Measurements from ENCODE around the gene USP20.

Gene USP20

DNA sequence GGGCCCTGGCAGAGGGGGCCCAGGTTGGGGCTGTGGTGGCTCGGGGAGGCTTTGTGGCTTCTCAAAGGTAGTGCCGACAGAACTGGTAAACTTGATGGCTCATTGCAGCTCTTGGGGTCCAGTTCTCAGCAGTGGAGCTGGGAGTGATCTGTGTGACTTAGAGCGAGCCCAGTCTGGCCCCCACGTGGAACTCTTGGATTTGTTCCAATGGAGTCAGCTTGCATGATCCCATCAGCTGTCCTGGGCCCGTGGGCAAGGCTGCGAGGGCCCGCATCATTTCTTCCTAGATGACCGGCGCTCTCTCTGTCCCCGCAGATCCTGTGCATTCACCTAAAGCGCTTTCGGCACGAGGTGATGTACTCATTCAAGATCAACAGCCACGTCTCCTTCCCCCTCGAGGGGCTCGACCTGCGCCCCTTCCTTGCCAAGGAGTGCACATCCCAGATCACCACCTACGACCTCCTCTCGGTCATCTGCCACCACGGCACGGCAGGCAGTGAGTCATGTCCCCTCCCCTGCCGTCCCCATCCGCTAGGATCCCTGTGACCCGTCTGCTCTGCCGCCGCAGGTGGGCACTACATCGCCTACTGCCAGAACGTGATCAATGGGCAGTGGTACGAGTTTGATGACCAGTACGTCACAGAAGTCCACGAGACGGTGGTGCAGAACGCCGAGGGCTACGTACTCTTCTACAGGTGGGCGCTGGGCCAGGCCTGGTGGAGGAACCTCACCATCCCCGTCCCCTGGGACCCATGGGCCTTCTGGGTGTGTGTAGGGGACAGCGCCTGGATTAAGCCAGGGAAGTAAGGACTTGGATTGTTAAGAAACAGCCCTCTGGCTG, 39.2 kb downstream of the USP20 start:
- in situ Hi-C loops (cut with MboI; ENCODE audit: low sequenced_read_pairs) = loop anchor here (25.0 kb wide), 1 partner anchor 363 kb away; no protein-coding TSS in a partner anchor

DNA sequence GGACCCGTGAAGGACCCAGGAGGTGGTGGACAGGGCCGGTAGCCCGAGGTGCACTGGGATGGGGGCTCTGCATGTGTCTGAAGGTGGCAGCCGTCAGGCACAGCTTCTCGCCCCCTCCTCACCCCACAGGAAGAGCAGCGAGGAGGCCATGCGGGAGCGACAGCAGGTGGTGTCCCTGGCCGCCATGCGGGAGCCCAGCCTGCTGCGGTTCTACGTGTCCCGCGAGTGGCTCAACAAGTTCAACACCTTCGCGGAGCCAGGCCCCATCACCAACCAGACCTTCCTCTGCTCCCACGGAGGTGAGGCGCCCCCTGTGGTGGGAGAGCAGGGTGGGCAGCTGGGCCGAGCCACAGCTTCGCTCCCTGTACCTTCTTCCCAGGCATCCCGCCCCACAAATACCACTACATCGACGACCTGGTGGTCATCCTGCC, 39.9 kb downstream of the USP20 start:
- in situ Hi-C loops (cut with MboI; ENCODE audit: low sequenced_read_pairs) = loop anchor here (25.0 kb wide), 1 partner anchor 362 kb away; no protein-coding TSS in a partner anchor

DNA sequence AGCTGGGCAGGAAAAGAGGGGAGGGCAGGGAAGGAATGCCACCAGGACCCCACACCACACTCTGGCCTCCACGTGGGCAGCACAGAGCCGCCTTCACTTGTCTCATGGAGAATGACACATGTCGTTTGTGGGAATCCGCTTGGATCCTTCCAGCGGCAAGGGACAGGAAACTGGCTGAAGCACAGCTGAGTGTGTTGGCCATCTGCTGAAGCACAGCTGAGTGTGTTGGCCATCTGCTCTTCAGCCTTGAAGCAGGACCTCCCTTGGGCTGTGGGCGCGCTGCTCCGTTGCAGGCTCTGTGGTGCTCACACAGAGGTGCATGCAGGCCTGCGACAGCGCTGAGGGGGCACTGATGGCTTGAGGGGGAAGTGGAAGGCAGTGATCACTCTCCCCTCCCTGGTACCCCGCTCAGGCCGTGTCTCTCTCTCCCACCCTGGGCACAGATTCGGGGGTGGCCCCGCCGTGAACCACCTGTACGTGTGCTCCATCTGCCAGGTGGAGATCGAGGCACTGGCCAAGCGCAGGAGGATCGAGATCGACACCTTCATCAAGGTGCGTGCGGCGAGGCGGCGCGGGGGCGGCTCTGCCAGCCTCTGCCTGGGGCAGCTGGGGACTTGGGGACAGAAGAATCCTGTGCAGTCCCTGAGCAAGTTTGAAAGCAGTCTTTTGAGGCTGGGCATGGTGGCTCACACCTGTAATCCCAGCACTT, 40.6 kb downstream of the USP20 start:
- in situ Hi-C loops (cut with MboI; ENCODE audit: low sequenced_read_pairs) = loop anchor here (25.0 kb wide), 1 partner anchor 361 kb away; no protein-coding TSS in a partner anchor

DNA sequence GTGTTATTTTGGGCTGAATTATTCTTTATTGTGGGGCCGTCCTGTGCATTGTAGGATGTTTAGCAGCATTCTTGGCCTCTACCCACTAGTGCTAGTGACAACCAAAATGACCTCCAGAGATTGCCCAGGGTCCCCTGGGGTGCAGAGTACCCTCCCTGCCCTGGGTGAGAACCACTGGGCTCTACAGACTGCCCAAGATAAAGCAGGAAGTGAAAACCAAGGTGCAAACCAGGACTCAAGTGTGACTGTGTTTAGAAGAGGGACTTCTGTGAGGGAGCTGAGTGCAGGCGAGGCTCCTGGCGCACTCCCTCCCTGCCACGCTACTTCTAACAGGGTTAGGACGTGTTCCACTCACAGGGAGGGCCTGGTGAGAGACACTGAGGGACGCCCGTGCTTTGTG, 41.6 kb downstream of the USP20 start:
- in situ Hi-C loops (cut with MboI; ENCODE audit: low sequenced_read_pairs) = loop anchor here (25.0 kb wide), 1 partner anchor 360 kb away; no protein-coding TSS in a partner anchor

DNA sequence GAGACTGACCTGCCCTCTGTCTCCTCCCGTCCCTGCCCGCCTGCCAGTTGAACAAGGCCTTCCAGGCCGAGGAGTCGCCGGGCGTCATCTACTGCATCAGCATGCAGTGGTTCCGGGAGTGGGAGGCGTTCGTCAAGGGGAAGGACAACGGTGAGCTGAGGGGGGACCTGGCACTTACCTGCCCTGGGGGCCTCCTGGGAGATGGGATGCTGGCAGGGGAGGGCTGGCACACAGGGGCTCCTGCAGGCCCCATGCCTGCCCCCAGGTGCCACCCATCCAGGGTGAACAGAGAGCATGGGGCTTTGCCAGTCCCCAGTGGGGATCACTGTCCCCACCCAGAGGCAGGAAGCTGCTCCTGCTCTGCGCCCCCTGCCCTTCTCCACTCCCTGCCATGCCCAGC, 43.0 kb downstream of the USP20 start:
- in situ Hi-C loops (cut with MboI; ENCODE audit: low sequenced_read_pairs) = loop anchor here (25.0 kb wide), 1 partner anchor 359 kb away; no protein-coding TSS in a partner anchor

DNA sequence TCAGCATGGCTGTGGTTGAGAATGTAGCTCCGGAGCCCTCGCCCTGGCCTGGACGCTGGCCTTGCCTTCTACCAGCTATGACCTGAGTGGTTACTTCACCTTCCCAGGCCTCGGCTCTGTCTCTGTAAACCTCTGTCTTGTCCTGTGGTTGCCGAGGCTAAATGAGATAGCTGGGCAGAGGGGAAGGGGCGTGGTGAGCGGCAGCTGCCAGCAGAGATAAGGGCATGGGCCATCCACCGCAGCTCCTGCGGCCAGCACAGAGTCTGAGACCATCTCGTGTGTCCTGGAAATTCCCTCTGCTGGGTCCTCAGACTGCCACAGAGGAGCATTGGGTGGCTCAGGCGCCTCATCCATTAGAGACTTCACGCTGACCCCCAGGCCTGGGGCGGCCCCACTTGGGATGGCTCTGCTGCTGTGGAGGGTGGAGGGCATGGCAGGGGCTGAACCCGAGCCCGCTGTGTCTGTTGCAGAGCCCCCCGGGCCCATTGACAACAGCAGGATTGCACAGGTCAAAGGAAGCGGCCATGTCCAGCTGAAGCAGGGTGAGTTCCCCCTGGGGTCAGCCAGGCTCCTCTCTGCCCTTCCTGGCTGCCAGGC, 43.9 kb downstream of the USP20 start:
- in situ Hi-C loops (cut with MboI; ENCODE audit: low sequenced_read_pairs) = loop anchor here (25.0 kb wide), 1 partner anchor 358 kb away; no protein-coding TSS in a partner anchor

DNA sequence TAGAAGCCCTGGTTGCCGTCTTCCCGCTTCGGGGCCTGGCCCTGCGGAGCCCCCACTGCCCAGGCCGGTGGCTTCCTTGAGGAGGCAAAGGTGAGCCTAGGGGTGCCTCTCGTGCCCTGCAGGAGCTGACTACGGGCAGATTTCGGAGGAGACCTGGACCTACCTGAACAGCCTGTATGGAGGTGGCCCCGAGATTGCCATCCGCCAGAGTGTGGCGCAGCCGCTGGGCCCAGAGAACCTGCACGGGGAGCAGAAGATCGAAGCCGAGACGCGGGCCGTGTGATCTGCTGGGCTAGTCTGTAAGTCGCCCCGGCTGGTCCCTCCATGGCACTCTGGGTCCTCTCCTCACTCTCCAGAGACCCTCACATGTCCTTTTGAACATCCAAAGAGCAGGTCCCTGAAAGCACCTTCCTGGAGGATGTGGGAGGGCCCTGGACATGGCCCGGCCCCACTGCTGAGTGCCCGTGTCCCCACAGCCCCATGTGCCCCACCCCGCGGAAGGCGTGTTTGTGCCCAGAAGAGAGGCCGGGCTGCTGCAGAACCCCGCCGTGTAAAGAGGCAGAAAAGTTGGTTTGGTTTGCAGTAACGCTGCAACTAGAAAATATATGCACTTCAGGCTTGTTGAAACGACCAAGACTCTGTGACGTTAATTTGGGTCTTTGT, 44.9 kb downstream of the USP20 start:
- in situ Hi-C loops (cut with MboI; ENCODE audit: low sequenced_read_pairs) = loop anchor here (25.0 kb wide), 1 partner anchor 357 kb away; no protein-coding TSS in a partner anchor

DNA sequence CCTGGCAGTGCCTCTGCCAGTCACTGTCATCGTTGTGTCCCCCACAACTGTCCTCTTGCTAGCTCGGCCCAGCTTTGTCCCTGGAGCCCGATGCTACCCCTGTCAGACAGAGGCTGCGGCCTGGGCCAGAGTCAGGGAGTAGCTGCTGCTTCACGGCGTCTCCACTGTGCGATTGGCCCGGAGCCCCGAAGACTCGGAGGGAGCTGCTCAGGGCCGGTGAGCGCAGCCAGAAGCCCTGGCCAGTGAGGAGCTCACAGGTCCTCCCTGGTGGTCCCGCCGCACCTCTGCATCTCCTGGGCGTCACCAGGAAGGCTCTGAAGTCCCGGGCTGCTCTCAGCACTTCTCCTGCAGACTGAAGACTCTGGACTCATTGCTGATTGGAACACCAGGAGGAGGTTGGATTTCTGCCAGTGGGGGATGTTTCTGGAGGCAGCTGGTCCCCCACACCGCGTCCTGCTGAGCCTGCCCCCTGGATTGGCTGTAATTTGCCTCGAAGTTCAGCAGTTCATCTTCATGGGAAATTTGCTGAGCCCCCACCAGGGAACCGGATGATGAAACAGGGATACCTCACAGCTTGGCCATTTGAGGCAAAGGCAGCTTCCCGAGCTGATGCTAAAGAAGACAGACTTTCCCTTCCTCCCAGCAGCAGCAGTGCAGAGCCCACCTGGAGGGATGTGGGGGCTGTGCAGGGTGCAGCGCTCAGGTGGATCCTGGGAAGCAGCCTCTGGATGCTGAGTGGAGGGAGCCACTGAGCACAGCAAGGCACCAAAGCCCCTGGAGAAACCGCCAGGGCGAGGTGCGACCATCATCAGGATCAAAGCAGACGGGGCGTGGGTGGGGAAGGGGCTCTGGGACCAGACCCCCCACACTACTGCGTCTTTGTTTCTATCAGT, 45.6 kb downstream of the USP20 start:
- in situ Hi-C loops (cut with MboI; ENCODE audit: low sequenced_read_pairs) = loop anchor here (25.0 kb wide), 1 partner anchor 356 kb away; no protein-coding TSS in a partner anchor

DNA sequence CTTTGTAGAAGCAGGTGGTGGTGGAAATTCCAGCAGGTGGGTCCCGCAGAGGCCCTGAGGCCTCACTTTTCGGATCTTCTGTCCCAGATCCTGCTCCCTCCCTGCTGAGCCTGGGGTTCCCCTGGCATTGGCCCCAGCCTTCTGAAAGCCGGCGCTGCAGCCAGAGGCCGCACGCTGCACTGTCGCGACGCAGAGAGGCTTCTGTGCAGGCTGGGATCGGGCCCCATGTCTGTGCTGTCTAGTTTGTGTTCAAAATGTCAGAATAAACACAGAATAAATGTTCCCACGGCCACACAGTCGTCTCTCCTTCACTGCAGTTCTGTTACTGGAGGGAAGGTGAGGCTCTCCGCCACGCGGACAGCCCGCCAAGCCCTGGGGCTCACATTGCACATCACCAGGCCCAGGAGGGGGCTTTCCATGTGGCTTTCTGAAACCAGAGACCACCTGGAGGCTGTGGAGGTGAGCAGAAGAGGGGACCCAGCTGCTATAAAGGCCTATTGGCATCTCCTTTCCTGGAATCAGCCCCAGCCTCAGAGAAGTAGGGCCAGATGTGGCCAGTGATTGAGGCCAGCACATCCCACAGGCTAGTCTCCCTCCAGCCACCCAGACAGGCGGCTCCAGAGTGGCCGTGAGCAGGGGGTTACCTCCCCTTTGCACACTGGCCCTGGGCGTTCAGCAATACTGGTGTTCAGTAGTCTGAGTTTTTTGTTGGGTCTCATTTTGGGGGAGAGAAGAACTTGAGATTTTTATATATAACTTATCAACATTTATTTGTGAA, 46.5 kb downstream of the USP20 start:
- in situ Hi-C loops (cut with MboI; ENCODE audit: low sequenced_read_pairs) = loop anchor here (25.0 kb wide), 1 partner anchor 356 kb away; no protein-coding TSS in a partner anchor

DNA sequence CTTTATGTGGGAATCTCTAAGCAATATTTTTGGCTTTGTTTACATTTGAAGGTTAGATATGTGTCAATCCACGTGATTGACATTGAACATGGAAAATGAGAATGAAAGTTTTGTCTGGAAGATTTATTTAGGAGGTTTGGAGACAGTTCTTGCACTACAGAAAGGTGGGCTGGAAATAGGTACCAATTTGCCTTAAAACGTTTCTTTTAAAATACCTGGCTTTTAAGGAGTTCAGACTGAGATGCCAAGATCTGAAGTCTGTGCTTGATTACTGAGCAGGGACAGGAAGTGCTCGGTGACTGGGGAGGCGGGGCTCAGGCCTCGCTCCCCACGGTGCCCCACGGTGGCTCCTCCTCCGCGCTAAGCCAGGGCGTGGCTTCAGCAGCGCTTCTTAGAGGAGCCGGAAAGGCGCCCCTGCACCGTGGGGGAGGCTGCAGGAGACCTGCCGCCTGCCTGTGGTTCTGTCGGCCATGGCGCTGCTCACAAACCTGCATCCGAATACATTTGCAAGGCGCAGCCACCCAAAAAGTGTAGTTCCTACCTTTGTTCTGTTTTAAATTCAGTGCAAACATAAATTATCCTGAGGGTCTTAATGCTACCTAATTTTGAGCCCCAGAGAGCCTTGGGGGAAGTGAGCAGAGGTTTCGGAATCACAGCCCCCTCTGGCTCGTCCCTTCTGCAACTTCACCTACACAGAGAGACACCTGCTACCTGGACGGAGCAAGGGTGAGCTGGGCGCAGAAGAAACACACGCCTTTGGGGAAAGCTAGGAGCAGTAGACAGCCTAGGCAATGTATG, 49.2 kb downstream of the USP20 start:
- in situ Hi-C loops (cut with MboI; ENCODE audit: low sequenced_read_pairs) = loop anchor here (25.0 kb wide), 1 partner anchor 353 kb away; no protein-coding TSS in a partner anchor

DNA sequence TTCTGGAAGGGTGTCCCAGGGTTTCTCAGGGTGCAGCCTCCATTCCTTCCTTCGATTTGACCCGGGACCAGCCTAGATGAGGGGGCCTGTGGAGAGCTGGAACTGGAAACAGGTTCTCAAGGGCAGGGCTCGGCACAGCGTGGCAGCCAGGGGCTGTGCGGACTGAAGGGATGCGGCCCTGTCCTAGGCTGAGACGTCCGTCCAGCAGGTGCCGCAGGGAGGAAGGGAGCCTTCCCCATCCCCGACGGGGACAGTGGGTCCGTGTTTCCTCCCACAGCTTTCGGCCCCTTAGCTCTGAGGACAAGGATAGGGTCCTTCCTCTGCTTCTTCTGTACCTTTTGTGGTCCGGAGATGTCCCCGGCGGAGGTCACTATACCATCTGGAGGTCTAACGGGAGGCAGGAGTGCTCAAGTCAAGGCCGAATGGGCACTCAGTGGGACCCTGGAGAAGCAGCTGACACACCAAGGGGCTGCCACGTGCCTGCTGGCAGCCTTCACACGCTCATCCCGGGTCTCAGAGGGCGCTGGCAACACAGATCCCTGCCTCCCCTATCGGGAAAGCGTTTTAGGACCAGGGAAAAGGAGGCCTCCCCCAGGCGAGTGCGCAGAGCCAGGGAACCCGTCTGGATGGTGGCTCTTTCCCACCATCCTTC, 49.9 kb downstream of the USP20 start:
- in situ Hi-C loops (cut with MboI; ENCODE audit: low sequenced_read_pairs) = loop anchor here (25.0 kb wide), 1 partner anchor 352 kb away; no protein-coding TSS in a partner anchor

DNA sequence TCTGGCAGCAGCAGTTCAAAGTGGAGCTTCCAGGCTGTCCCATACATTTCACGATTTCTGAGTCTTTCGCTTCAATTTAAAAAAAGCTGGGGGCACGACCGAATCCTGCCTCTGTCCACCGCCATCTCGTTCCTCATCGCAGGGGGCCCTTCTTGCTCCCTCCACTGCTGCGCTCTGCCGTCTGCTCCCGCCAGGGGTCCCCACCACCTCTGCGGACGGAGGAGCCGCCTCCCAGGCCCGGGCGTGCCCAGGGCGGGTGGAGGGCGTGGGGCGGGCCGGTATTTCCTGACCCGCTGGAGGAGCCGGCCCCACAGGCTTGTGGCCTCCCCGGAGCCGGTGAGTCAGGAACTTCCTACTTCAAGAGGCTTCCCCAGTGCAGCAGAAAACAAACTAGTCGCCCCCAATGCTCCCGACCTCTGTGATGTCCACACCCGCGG, 50.4 kb downstream of the USP20 start:
- in situ Hi-C loops (cut with MboI; ENCODE audit: low sequenced_read_pairs) = loop anchor here (25.0 kb wide), 1 partner anchor 352 kb away; no protein-coding TSS in a partner anchor

DNA sequence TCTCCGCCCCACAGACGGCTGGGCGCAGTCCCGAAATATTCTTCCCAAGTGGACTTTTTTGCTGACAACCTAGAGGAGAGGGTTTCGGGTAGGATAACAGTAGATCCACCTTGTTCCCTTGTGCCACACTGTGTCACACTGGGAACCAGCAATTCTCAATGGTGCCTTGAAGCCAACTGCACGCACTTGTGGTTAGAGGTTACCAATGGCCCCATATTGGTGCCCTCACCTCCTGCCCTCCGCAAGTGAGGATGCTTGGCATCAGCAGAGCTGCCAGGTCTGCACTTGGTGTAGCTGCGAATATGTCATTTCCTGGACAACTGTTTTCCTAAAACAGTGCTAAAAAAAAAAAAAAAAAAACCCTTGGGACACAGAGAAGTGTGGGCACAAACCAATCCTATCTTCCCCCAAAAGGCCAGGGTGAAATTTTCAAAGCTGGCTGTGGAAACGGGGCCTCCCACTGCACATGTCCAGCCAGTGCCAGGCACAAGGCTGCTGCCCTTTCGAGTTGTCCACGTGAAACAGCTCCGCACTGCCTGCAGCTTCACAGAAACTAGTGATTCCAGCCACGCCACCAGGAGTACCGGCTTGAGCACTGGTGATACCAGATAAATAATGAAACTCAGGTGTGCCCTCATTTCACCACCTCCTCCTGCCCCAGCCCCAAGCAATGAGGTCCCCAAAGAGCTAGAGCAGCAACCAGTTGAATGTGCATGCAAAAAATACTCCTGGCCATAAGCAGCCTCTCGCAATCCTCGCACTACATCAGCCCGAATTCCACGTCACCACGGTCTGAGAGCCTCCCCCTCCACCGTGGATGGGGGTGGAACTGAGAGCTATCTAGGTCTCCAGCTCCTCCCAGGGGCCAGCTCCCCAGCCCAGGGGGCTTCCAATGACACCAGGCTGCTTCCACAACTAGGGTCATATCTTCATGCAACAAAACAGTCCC, 51.2 kb downstream of the USP20 start:
- in situ Hi-C loops (cut with MboI; ENCODE audit: low sequenced_read_pairs) = loop anchor here (25.0 kb wide), 1 partner anchor 351 kb away; no protein-coding TSS in a partner anchor

DNA sequence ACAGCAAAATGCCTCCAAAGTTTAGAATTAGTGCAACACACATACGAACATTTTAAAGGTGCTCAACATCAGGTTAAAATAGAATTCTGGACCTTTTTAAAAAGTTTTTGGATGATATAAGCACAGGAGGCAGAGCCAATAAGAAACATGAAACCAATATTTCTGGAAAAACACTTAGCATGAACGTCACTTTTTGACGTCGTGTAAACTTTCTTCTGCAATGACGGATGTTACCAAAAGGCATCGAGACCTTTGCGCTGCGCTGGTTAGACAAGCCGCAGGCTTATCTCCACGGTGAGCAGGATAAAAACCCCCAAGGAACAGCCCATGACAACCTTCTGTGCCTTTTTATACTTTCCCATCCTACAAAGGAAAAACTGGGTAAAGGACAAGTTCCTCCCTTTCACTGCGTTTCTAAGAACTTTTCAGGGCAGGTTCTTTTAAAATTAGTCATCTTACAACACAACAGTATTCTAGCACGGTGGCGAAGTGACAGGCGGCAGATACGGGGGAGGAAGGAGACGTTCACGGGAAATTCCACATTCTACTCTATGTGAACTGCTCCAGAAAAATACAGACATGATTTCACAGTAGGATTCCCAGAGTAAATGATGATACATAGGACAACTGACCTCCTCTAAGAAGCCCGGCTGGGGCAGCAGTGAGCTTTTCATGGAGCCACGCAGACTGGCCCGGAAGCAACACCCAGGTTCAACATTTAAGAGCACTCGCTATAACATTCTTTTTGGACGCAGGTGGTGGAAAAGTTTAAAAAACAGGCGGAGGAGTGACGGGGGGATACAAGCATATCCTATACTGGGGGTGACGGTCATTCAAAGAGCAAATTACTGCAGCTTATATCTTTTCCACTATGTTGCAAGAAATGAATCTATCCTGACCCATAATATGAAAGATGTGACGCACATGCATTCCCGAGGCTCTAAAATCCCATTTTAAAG, 52.4 kb downstream of the USP20 start:
- in situ Hi-C loops (cut with MboI; ENCODE audit: low sequenced_read_pairs) = loop anchor here (25.0 kb wide), 1 partner anchor 350 kb away; no protein-coding TSS in a partner anchor
